ENCODE data around the gene ONECUT2. TPM values are rescaled to one million over a fixed set of nuclear protein-coding genes. Genes with fewer than 3 reads are reported as not detected.
A peak's percentile ranks its signal among the peaks of the same experiment; 100 is the strongest.
"Not testable (repeated sequence)": the region's sequence is repeated elsewhere in the genome, so short reads cannot be mapped to it uniquely, and the experiment has no call there.

The ONECUT2 gene
- total RNA-seq: 0.11 TPM
- polyA plus RNA-seq: under 0.01 TPM

- peak within 1 kb of the TSS; percentile 53 for H3K4me3 ChIP-seq (ENCODE audit: low read depth, low read length)
- H3K4me1 ChIP-seq (ENCODE audit: insufficient read depth): peaks cover 3% of the 10 kb centered on the region
- no peak within 1 kb of the TSS for H3K27ac ChIP-seq (ENCODE audit: low read depth)
- DNase-seq (ENCODE audit: extremely low spot score): peak; percentile 62
- H3K36me3 ChIP-seq (ENCODE audit: insufficient read depth): no peaks in the 10 kb centered on the region
- WGBS: 1% methylated on average over 69 of the region's 69 CpGs
These were observed at the start of gene ONECUT2 for GRCh38 chr18:57434536-57435494. ONECUT2 (plus strand) TSS chr18:57435374; CDS start chr18:57435717, 343 bp downstream.

- no peaks in the 10 kb centered on the region for H3K36me3 ChIP-seq (ENCODE audit: insufficient read depth)
- no peaks in the 10 kb centered on the region for H3K4me1 ChIP-seq (ENCODE audit: insufficient read depth)
- H3K4me3 ChIP-seq (ENCODE audit: low read depth, low read length): no peak overlapping the region
- no peak for DNase-seq (ENCODE audit: extremely low spot score)
- 49% methylated on average over 2 of the region's 2 CpGs for WGBS
- H3K27ac ChIP-seq (ENCODE audit: low read depth): no peak overlapping the region
These were observed 45.9 kb upstream of the ONECUT2 start for GRCh38 chr18:57389271-57389670.

- DNase-seq (ENCODE audit: extremely low spot score): no peak
- WGBS: 63% methylated on average over 3 of the region's 3 CpGs
- no peaks in the 10 kb centered on the region for H3K36me3 ChIP-seq (ENCODE audit: insufficient read depth)
- H3K27ac ChIP-seq (ENCODE audit: low read depth): no peak overlapping the region
- H3K4me3 ChIP-seq (ENCODE audit: low read depth, low read length): no peak overlapping the region
- H3K4me1 ChIP-seq (ENCODE audit: insufficient read depth): no peaks in the 10 kb centered on the region
These were observed 45.1 kb upstream of the ONECUT2 start for GRCh38 chr18:57390044-57390443.

GRCh38 chr18:57394749-57395148 lies 40.4 kb upstream of the ONECUT2 start:
- not testable (repeated sequence) for H3K27ac ChIP-seq (ENCODE audit: low read depth); H3K4me1 ChIP-seq (ENCODE audit: insufficient read depth); DNase-seq (ENCODE audit: extremely low spot score); H3K36me3 ChIP-seq (ENCODE audit: insufficient read depth); H3K4me3 ChIP-seq (ENCODE audit: low read depth, low read length)
- WGBS: 93% methylated on average over 1 of the region's 1 CpG

GRCh38 chr18:57396831-57397230 lies 38.3 kb upstream of the ONECUT2 start:
- WGBS: 94% methylated on average over 7 of the region's 7 CpGs
- H3K36me3 ChIP-seq (ENCODE audit: insufficient read depth); H3K4me1 ChIP-seq (ENCODE audit: insufficient read depth); H3K27ac ChIP-seq (ENCODE audit: low read depth); H3K4me3 ChIP-seq (ENCODE audit: low read depth, low read length); DNase-seq (ENCODE audit: extremely low spot score): not testable (repeated sequence)

GRCh38 chr18:57397440-57398132 lies 37.6 kb upstream of the ONECUT2 start:
- 69% methylated on average over 2 of the region's 2 CpGs for WGBS
- Histone ChIP-seq H3K4me3 (ENCODE audit: low read depth, low read length) (no peak overlapping the region), H3K4me1 (ENCODE audit: insufficient read depth) (no peaks in the 10 kb centered on the region), H3K27ac (ENCODE audit: low read depth) (no peak overlapping the region), H3K36me3 (ENCODE audit: insufficient read depth) (no peaks in the 10 kb centered on the region)
- no peak for DNase-seq (ENCODE audit: extremely low spot score)

GRCh38 chr18:57404345-57404744 lies 30.8 kb upstream of the ONECUT2 start:
- H3K4me3 ChIP-seq (ENCODE audit: low read depth, low read length): no peak overlapping the region
- no peaks in the 10 kb centered on the region for H3K36me3 ChIP-seq (ENCODE audit: insufficient read depth)
- no peaks in the 10 kb centered on the region for H3K4me1 ChIP-seq (ENCODE audit: insufficient read depth)
- no peak for DNase-seq (ENCODE audit: extremely low spot score)
- no peak overlapping the region for H3K27ac ChIP-seq (ENCODE audit: low read depth)

GRCh38 chr18:57409650-57410049 lies 25.5 kb upstream of the ONECUT2 start:
- Histone ChIP-seq H3K4me1 (ENCODE audit: insufficient read depth) (no peaks in the 10 kb centered on the region), H3K36me3 (ENCODE audit: insufficient read depth) (no peaks in the 10 kb centered on the region), H3K27ac (ENCODE audit: low read depth) (no peak overlapping the region), H3K4me3 (ENCODE audit: low read depth, low read length) (no peak overlapping the region)
- DNase-seq (ENCODE audit: extremely low spot score): no peak

GRCh38 chr18:57410749-57411148 lies 24.4 kb upstream of the ONECUT2 start:
- WGBS: 83% methylated on average over 3 of the region's 3 CpGs

GRCh38 chr18:57416542-57416941 lies 18.6 kb upstream of the ONECUT2 start:
- Histone ChIP-seq H3K4me3 (ENCODE audit: low read depth, low read length) (no peak overlapping the region), H3K36me3 (ENCODE audit: insufficient read depth) (no peaks in the 10 kb centered on the region), H3K4me1 (ENCODE audit: insufficient read depth) (no peaks in the 10 kb centered on the region), H3K27ac (ENCODE audit: low read depth) (no peak overlapping the region)
- 75% methylated on average over 4 of the region's 4 CpGs for WGBS
- DNase-seq (ENCODE audit: extremely low spot score): no peak

More at GRCh38 chr18:57410749-57411148, 24.4 kb upstream of the ONECUT2 start:
- H3K36me3 ChIP-seq (ENCODE audit: insufficient read depth): no peaks in the 10 kb centered on the region
- H3K27ac ChIP-seq (ENCODE audit: low read depth): no peak overlapping the region
- H3K4me1 ChIP-seq (ENCODE audit: insufficient read depth): no peaks in the 10 kb centered on the region
- DNase-seq (ENCODE audit: extremely low spot score): no peak
- H3K4me3 ChIP-seq (ENCODE audit: low read depth, low read length): no peak overlapping the region

- no peak overlapping the region for H3K27ac ChIP-seq (ENCODE audit: low read depth)
- no peak overlapping the region for H3K4me3 ChIP-seq (ENCODE audit: low read depth, low read length)
- WGBS: 67% methylated on average over 3 of the region's 3 CpGs
- DNase-seq (ENCODE audit: extremely low spot score): no peak
- no peaks in the 10 kb centered on the region for H3K4me1 ChIP-seq (ENCODE audit: insufficient read depth)
- H3K36me3 ChIP-seq (ENCODE audit: insufficient read depth): no peaks in the 10 kb centered on the region
These were observed 12.8 kb upstream of the ONECUT2 start for GRCh38 chr18:57422313-57422872.

GRCh38 chr18:57423821-57424220 lies 11.4 kb upstream of the ONECUT2 start:
- no peak overlapping the region for H3K4me3 ChIP-seq (ENCODE audit: low read depth, low read length)
- no peak overlapping the region for H3K27ac ChIP-seq (ENCODE audit: low read depth)
- H3K36me3 ChIP-seq (ENCODE audit: insufficient read depth): no peaks in the 10 kb centered on the region
- H3K4me1 ChIP-seq (ENCODE audit: insufficient read depth): no peaks in the 10 kb centered on the region
- DNase-seq (ENCODE audit: extremely low spot score): no peak

- whole genome bisulfite sequencing: 72% methylated on average over 5 of the region's 5 CpGs
- Histone ChIP-seq H3K36me3 (ENCODE audit: insufficient read depth) (no peaks in the 10 kb centered on the region), H3K4me1 (ENCODE audit: insufficient read depth) (no peaks in the 10 kb centered on the region), H3K4me3 (ENCODE audit: low read depth, low read length) (no peak overlapping the region), H3K27ac (ENCODE audit: low read depth) (no peak overlapping the region)
- DNase-seq (ENCODE audit: extremely low spot score): no peak
These were observed 10.1 kb upstream of the ONECUT2 start for GRCh38 chr18:57425096-57425495.

GRCh38 chr18:57426187-57426586 lies 9.0 kb upstream of the ONECUT2 start:
- 75% methylated on average over 4 of the region's 4 CpGs for WGBS
- Histone ChIP-seq H3K27ac (ENCODE audit: low read depth) (no peak overlapping the region), H3K4me1 (ENCODE audit: insufficient read depth) (no peaks in the 10 kb centered on the region), H3K4me3 (ENCODE audit: low read depth, low read length) (no peak overlapping the region), H3K36me3 (ENCODE audit: insufficient read depth) (no peaks in the 10 kb centered on the region)
- DNase-seq (ENCODE audit: extremely low spot score): no peak

Data from urinary bladder (tissue), 4 donors.